K562 (cell line): ENCODE data around the gene ODAM. TPM values are rescaled to one million over a fixed set of nuclear protein-coding genes. Genes with fewer than 3 reads are reported as not detected.

Experiments
- ATAC-seq: fragments of 200-7000 bp; cut with Tn5 transposase; 3 replicates; pipeline ENCODE4 v1.9.1; 2020; ENCODE audit warnings: moderate library complexity
- BruUV-seq: library from RNA; stranded (reverse); fragments of 400-500 nt; replicated peaks from 2 replicates; lab custom pipeline; 2021; lab: Mats Ljungman, UMichigan
- CTCF ChIA-PET: fragments of 300-600 bp; formaldehyde crosslinking; extraction: SDS; loops from one replicate; lab custom pipeline; 2021; ENCODE audit warnings: low intra/inter-chr PET ratio; lab: Yijun Ruan, JAX
- POLR2A ChIA-PET: fragments of 300-600, 350-650 bp; sonication (Branson Sonifier 250); formaldehyde crosslinking; extraction: SDS; loops from one replicate; lab custom pipeline; 2021; ENCODE audit warnings: antibody characterized with exemption, inconsistent platforms; lab: Yijun Ruan, JAX
- DNase-seq, 4 experiments: peaks; one replicate each; pipeline versions ENCODE4 v3.0.0 to v3.0.0-alpha.2; 2011 to 2018; ENCODE audit warnings: low spot score in 3 of 4, mixed read lengths in 3 of 4; ENCODE audit errors: extremely low read depth in 1 of 4
- FAIRE-seq: peaks from 2 replicates; lab custom pipeline; 2011; peaks lifted over from hg19 to GRCh38; lab: Jason Lieb, UNC
- H2AFZ ChIP-seq: 2 replicates; pipeline ENCODE4 v1.6.0; 2011; ENCODE audit warnings: low read depth, low read length, control low read depth, inconsistent platforms
- H3K27ac ChIP-seq: fragments of 200-600 bp; 3 replicates; pipeline ENCODE4 v1.8.0; 2011; ENCODE audit warnings: low read depth, mild to moderate bottlenecking, control low read depth, inconsistent platforms, low read length, moderate library complexity, mixed read lengths; ENCODE audit errors: extremely low read depth
- H3K27me3 ChIP-seq, 2 experiments: fragments of 300-600 bp in 1 of 2; 2 replicates in 1 of 2; 3 replicates in 1 of 2; pipeline versions ENCODE4 v1.6.0 to v1.8.0; 2011; ENCODE audit warnings: inconsistent platforms in 2 of 2, low read length in 2 of 2, mild to moderate bottlenecking in 1 of 2, mixed read lengths in 1 of 2, moderate library complexity in 1 of 2; ENCODE audit not compliant: control insufficient read depth in 2 of 2, insufficient read depth in 2 of 2
- H3K36me3 ChIP-seq: fragments of 300-600 bp; 3 replicates; pipeline ENCODE4 v1.8.0; 2011; ENCODE audit warnings: mild to moderate bottlenecking, low read length, inconsistent platforms; ENCODE audit not compliant: control insufficient read depth, insufficient read depth
- H3K4me1 ChIP-seq, 2 experiments: fragments of 200-600 bp in 1 of 2; replicated peaks in 1 of 2; 2 replicates in 1 of 2; 3 replicates in 1 of 2; pipeline versions ENCODE4 v1.5.1 to v1.8.0; 2011; ENCODE audit warnings: inconsistent platforms in 2 of 2, low read length in 2 of 2, mild to moderate bottlenecking in 1 of 2, mixed read lengths in 1 of 2, moderate library complexity in 1 of 2; ENCODE audit not compliant: control insufficient read depth in 2 of 2, insufficient read depth in 2 of 2
- H3K4me2 ChIP-seq: 2 replicates; pipeline ENCODE4 v1.6.1; 2011; ENCODE audit warnings: low read length, control low read depth, inconsistent platforms, mixed read lengths; ENCODE audit not compliant: insufficient read depth
- H3K4me3 ChIP-seq: fragments of 200-600 bp; sonication (generic), shearing (Covaris generic); 2 replicates; pipeline ENCODE4 v1.5.1; 2016; ENCODE audit warnings: control low read depth, inconsistent platforms
- H3K79me2 ChIP-seq: fragments of 200-600 bp; 3 replicates; pipeline ENCODE4 v1.8.0; 2011; ENCODE audit warnings: low read length, inconsistent platforms; ENCODE audit not compliant: control insufficient read depth, insufficient read depth
- H3K9ac ChIP-seq, 2 experiments: 2 replicates each; pipeline versions ENCODE4 v1.6.0 to v1.6.1; 2011; ENCODE audit warnings: low read depth in 2 of 2, low read length in 2 of 2, control low read depth in 1 of 2, inconsistent platforms in 1 of 2, mild to moderate bottlenecking in 1 of 2, mixed read lengths in 1 of 2; ENCODE audit not compliant: insufficient read depth in 1 of 2
- H3K9me1 ChIP-seq: one replicate; pipeline ENCODE4 v1.6.0; 2011; ENCODE audit warnings: inconsistent platforms, mild to moderate bottlenecking, low read length, moderate library complexity; ENCODE audit not compliant: control insufficient read depth, insufficient read depth
- H3K9me3 ChIP-seq: replicated peaks from 2 replicates; pipeline ENCODE4 v1.5.1; 2011; ENCODE audit warnings: low read depth, low read length, inconsistent platforms; ENCODE audit not compliant: control insufficient read depth, insufficient read depth
- H4K20me1 ChIP-seq: replicated peaks from 2 replicates; pipeline ENCODE4 v1.6.1; 2011; ENCODE audit warnings: low read length, inconsistent platforms, mixed read lengths; ENCODE audit not compliant: control insufficient read depth, insufficient read depth
- ASH1L ChIP-seq: fragments of 450-650 bp; IDR thresholded peaks from 2 replicates; pipeline ENCODE4 v1.6.1; 2018; ENCODE audit warnings: borderline replicate concordance, mild to moderate bottlenecking, low read depth; ENCODE audit not compliant: partially characterized antibody
- FOXP1 ChIP-seq: sonication (generic); formaldehyde crosslinking; IDR thresholded peaks from 2 replicates; pipeline ENCODE4 v1.8.0; 2022; ENCODE audit warnings: mild to moderate bottlenecking, missing genetic modification reagents
- HDGF ChIP-seq: fragments of 450-650 bp; IDR thresholded peaks from 2 replicates; pipeline ENCODE4 v1.6.1; 2016
- KAT2B ChIP-seq: IDR thresholded peaks from one replicate; pipeline ENCODE4 v1.6.1; 2012; ENCODE audit warnings: low read depth, mild to moderate bottlenecking, control low read depth, inconsistent platforms, low read length, moderate library complexity
- KDM4B ChIP-seq, 2 experiments: fragments of 450-650 bp in 1 of 2; sonication (generic) in 1 of 2; IDR thresholded peaks; 2 replicates each; pipeline ENCODE4 v1.6.1; 2016 to 2017; ENCODE audit warnings: borderline replicate concordance in 2 of 2, antibody characterized with exemption in 1 of 2, low read depth in 1 of 2, mild to moderate bottlenecking in 1 of 2
- MTA2 ChIP-seq: fragments of 450-650 bp; IDR thresholded peaks from 2 replicates; pipeline ENCODE4 v1.6.1; 2016; ENCODE audit warnings: low read depth
- PHF8 ChIP-seq: fragments of 200-600 bp; sonication (generic); IDR thresholded peaks from 2 replicates; pipeline ENCODE4 v1.6.1; 2012; ENCODE audit warnings: mixed run types, mild to moderate bottlenecking, inconsistent platforms, low read length, moderate library complexity, borderline replicate concordance
- POLR2A ChIP-seq: fragments of 450-650 bp; conservative IDR thresholded peaks from 2 replicates; pipeline ENCODE4 v1.6.1; 2016
- RHOXF2B ChIP-seq: fragments of 250-450 bp; sonication (Bioruptor Pico); conservative IDR thresholded peaks from 2 replicates; pipeline ENCODE4 v1.5.1; 2021
- THRB ChIP-seq: fragments of 450-650 bp; formaldehyde crosslinking; conservative IDR thresholded peaks from 2 replicates; pipeline ENCODE4 v1.4.0; 2022; ENCODE audit warnings: mild to moderate bottlenecking, missing genetic modification characterization
- YY1 ChIP-seq, 3 experiments: IDR thresholded peaks; 2 replicates each; pipeline ENCODE4 v1.6.1; 2011; ENCODE audit warnings: low read length in 2 of 3, mild to moderate bottlenecking in 2 of 3, moderate library complexity in 2 of 3, borderline replicate concordance in 1 of 3, control low read depth in 1 of 3, low read depth in 1 of 3; ENCODE audit not compliant: insufficient read depth in 3 of 3, insufficient replicate concordance in 2 of 3, control insufficient read depth in 1 of 3, insufficient read length in 1 of 3; ENCODE audit errors: extremely low read depth in 1 of 3
- ZNF586 ChIP-seq: fragments of 450-650 bp; formaldehyde crosslinking; conservative IDR thresholded peaks from 2 replicates; pipeline ENCODE4 v1.4.0; 2020; ENCODE audit warnings: mild to moderate bottlenecking, moderate library complexity
- ZSCAN32 ChIP-seq: fragments of 450-650 bp; formaldehyde crosslinking; IDR thresholded peaks from 2 replicates; pipeline ENCODE4 v1.4.0; 2020; ENCODE audit warnings: mild to moderate bottlenecking, moderate library complexity
- WGBS: fragments of 100-300 bp; shearing (Covaris generic); methylation state at CpG from one replicate; pipeline ENCODE4 v1.1.6; 2016; ENCODE audit warnings: low coverage, mixed read lengths; ENCODE audit not compliant: insufficient coverage; ENCODE audit errors: missing lambda C conversion rate; 5-methylcytosine and 5-hydroxymethylcytosine counted together
- in situ Hi-C: fragments of 300-500 bp; cut with MboI; formaldehyde crosslinking; loops from 4 replicates; pipeline ENCODE4 v1.15.0; 2018; ENCODE audit warnings: inconsistent platforms, mixed read lengths
- intact Hi-C: fragments of 100-400 bp; cut with micrococcal nuclease; formaldehyde crosslinking; loops from 2 replicates; pipeline ENCODE4 v1.14.2; 2022
- polyA plus RNA-seq, 8 experiments: library from polyadenylated mRNA; depleted of rRNA in 4 of 8; stranded (reverse) in 5 of 8; unstranded in 3 of 8; fragments of >200 nt; fragmentation: Nextera tagmentation in 2 of 8; fragmentation: Illumina TruSeq in 1 of 8; extraction: Ambion mirVana in 2 of 8; extraction: Trizol in 1 of 8; gene quantifications; 2 replicates each; pipeline versions ENCODE4 v1.2.1 to v1.2.3, GENCODE V29; 2011 to 2014; ENCODE audit warnings: inconsistent platforms in 1 of 8, missing spikeins in 1 of 8
- total RNA-seq, 7 experiments: library from RNA; depleted of rRNA in 6 of 7; stranded (reverse); fragments of >200 nt in 6 of 7; fragmentation: Illumina TruSeq in 2 of 7; extraction: Trizol in 2 of 7; gene quantifications; 2 replicates each; pipeline versions ENCODE4 v1.2.1 to v1.2.3, GENCODE V29; 2011 to 2021; ENCODE audit warnings: low replicate concordance in 1 of 7
- TF ChIP-seq, protein P1 (sequence below): sonication (generic); IDR thresholded peaks from 2 replicates; pipeline ENCODE4 v1.6.1; 2016
- TF ChIP-seq, protein P2 (sequence below): sonication (generic); formaldehyde crosslinking; IDR thresholded peaks from 2 replicates; pipeline ENCODE4 v1.8.0; 2022; ENCODE audit warnings: missing genetic modification reagents, mild to moderate bottlenecking, borderline replicate concordance

Gene ODAM
- total and polyA plus RNA-seq, 9 of the 15 experiments (the other 6 are each of a cell fraction or from before 2014, with no cell fraction given): not detected

DNA sequence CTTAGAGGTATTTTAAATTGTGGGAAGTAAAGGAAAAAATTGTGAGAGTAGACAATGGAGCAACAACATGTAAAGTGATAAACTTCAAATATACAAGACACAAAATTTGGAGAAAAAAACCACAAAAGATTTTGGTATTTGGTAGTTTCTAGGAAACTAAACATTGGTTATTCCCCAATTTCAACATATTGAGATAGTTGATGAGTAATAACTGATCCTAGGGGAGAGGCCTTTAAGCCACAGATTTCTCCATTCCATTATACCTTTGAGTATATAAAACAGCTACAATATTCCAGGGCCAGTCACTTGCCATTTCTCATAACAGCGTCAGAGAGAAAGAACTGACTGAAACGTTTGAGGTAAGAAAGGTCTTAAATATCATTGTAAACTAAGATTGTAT is 30.3 kb downstream of the ODAM start, which contains the start of gene FDCSP:
Gene FDCSP, plus strand, starts transcription at position 301 of the 400 bp plus-strand sequence. CDS start 5,071 bp downstream, outside the sequence.
- DNase-seq: no peak
- H3K4me3 ChIP-seq: no peak within 1 kb of the TSS
- no peak within 1 kb of the TSS for H3K9ac ChIP-seq
- H3K4me1 ChIP-seq: no peaks in the 10 kb centered on the region
- no peaks in the 10 kb centered on the region for H3K9me3 ChIP-seq
- H2AFZ ChIP-seq: no peak within 1 kb of the TSS
- POLR2A ChIA-PET: no interaction called here
- 0% methylated on average over 2 of the region's 2 CpGs for WGBS
- no peaks in the 10 kb centered on the region for H3K36me3 ChIP-seq
- no peak within 1 kb of the TSS for H3K4me2 ChIP-seq
- TF ChIP-seq ASH1L: no peak
- no peak for TF ChIP-seq ZSCAN32
- TF ChIP-seq YY1 (IDR thresholded peaks at IDR 0.05; ENCODE audit: borderline replicate concordance in 1 of 3, control insufficient read depth in 1 of 3, extremely low read depth in 1 of 3, insufficient read depth in 3 of 3, insufficient read length in 1 of 3, insufficient replicate concordance in 2 of 3, low read depth in 1 of 3, low read length in 2 of 3): no peak
- no peak for TF ChIP-seq THRB
- no peak for TF ChIP-seq PHF8
- no peak for TF ChIP-seq FOXP1 (CRISPR knock-in tag)
- TF ChIP-seq, protein P1, sequence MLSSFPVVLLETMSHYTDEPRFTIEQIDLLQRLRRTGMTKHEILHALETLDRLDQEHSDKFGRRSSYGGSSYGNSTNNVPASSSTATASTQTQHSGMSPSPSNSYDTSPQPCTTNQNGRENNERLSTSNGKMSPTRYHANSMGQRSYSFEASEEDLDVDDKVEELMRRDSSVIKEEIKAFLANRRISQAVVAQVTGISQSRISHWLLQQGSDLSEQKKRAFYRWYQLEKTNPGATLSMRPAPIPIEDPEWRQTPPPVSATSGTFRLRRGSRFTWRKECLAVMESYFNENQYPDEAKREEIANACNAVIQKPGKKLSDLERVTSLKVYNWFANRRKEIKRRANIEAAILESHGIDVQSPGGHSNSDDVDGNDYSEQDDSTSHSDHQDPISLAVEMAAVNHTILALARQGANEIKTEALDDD: no peak
- TF ChIP-seq KAT2B: no peak
- TF ChIP-seq RHOXF2B (CRISPR knock-in tag): no peak
- no peak for TF ChIP-seq KDM4B (IDR thresholded peaks at IDR 0.05; ENCODE audit: borderline replicate concordance in 2 of 2, low read depth in 1 of 2)
- no peak for TF ChIP-seq MTA2
- TF ChIP-seq HDGF: no peak
- TF ChIP-seq POLR2A: no peak
- TF ChIP-seq, protein P2, sequence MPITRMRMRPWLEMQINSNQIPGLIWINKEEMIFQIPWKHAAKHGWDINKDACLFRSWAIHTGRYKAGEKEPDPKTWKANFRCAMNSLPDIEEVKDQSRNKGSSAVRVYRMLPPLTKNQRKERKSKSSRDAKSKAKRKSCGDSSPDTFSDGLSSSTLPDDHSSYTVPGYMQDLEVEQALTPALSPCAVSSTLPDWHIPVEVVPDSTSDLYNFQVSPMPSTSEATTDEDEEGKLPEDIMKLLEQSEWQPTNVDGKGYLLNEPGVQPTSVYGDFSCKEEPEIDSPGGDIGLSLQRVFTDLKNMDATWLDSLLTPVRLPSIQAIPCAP (CRISPR knock-in tag): no peak
- no peak for TF ChIP-seq ZNF586
- TF ChIP-seq, all 486 proteins: peak for 0
- Histone ChIP-seq H4K20me1 (no peaks in the 10 kb centered on the region), H3K79me2 (no peaks in the 10 kb centered on the region), H3K27ac (no peak within 1 kb of the TSS), H3K27me3 (no peaks in the 10 kb centered on the region), H3K9me1 (no peaks in the 10 kb centered on the region)
- intact Hi-C loops (no loop called here), in situ Hi-C loops (no loop called here)
- CTCF ChIA-PET: no interaction called here
- no TSS peak for BruUV-seq
- no peak for FAIRE-seq
- ATAC-seq: no peak
